ENCODE data around the gene CFAP74.

DNA sequence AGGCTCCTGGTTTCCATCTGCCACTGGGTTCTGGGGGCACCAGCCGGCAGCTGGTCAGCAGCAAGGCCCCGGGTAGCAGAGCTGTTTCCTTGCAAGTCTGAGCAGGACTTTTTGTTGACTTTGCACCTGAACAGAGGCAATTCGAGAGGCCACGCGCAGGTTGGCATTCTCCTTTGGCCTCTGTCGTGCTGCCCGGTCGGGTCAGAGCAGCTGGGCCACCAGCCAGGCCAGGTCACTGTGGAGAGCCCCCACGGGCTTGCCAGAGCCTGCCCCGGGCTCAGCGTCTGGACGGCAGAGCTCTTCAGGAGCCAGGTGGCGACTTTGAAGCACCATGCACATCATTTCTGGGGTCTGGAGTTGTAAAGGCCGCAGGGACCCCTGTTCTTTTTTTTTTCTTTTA lies 56.1 kb downstream of the CFAP74 start:
- TF ChIP-seq MAZ (IDR thresholded peaks at IDR 0.05; ENCODE audit: borderline replicate concordance, low read depth, low read length) (no peak), MXI1 (IDR thresholded peaks at IDR 0.05; ENCODE audit: borderline replicate concordance, low read depth, low read length) (no peak), SMC3 (IDR thresholded peaks at IDR 0.05; ENCODE audit: low read depth, low read length) (no peak), POLR2A (IDR thresholded peaks at IDR 0.05; ENCODE audit: low read depth, low read length) (no peak), FOS (IDR thresholded peaks at IDR 0.05; ENCODE audit: low read depth, low read length) (no peak)
- TF ChIP-seq, protein P1, sequence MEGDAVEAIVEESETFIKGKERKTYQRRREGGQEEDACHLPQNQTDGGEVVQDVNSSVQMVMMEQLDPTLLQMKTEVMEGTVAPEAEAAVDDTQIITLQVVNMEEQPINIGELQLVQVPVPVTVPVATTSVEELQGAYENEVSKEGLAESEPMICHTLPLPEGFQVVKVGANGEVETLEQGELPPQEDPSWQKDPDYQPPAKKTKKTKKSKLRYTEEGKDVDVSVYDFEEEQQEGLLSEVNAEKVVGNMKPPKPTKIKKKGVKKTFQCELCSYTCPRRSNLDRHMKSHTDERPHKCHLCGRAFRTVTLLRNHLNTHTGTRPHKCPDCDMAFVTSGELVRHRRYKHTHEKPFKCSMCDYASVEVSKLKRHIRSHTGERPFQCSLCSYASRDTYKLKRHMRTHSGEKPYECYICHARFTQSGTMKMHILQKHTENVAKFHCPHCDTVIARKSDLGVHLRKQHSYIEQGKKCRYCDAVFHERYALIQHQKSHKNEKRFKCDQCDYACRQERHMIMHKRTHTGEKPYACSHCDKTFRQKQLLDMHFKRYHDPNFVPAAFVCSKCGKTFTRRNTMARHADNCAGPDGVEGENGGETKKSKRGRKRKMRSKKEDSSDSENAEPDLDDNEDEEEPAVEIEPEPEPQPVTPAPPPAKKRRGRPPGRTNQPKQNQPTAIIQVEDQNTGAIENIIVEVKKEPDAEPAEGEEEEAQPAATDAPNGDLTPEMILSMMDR (conservative IDR thresholded peaks at IDR 0.05; ENCODE audit: low read depth, low read length): no peak
